GM12865 (cell line): ENCODE data around the gene PPP1R27.

ENCODE experiments used
- DNase-seq: peaks from one replicate; pipeline ENCODE4 v3.0.0; 2010; ENCODE audit warnings: low read depth
- H3K4me3 ChIP-seq: 2 replicates; pipeline ENCODE4 v1.5.1; 2011; ENCODE audit warnings: mild to moderate bottlenecking, low read depth, low read length, control low read depth
- CTCF ChIP-seq: IDR thresholded peaks from 2 replicates; pipeline ENCODE4 v1.5.1; 2011; ENCODE audit warnings: low read length, control low read depth, low read depth, inconsistent platforms; ENCODE audit not compliant: insufficient read depth; ENCODE audit errors: missing control alignments

The PPP1R27 gene

GRCh38 chr17:81870981-81871386 is 36.1 kb upstream of the PPP1R27 start, which contains the start of gene ARHGDIA:
Gene ARHGDIA, minus strand, starts transcription at chr17:81871337. Its CDS starts 1,407 bp downstream, at chr17:81869930.
- DNase-seq = no peak
- TF ChIP-seq CTCF = no peak
- H3K4me3 ChIP-seq = peak within 1 kb of the TSS; percentile 99

GRCh38 chr17:81870131-81870980 is 35.5 kb upstream of the PPP1R27 start:
- TF ChIP-seq CTCF = no peak
- peak; percentile 62 for DNase-seq
- peak overlapping the region; percentile 99 for H3K4me3 ChIP-seq

GRCh38 chr17:81869221-81870130 is 34.6 kb upstream of the PPP1R27 start:
- H3K4me3 ChIP-seq = peak overlapping the region; percentile 99
- DNase-seq = peak; percentile 65
- TF ChIP-seq CTCF = peak; percentile 89

GRCh38 chr17:81868674-81869220 is 33.9 kb upstream of the PPP1R27 start:
- no peak for TF ChIP-seq CTCF
- H3K4me3 ChIP-seq = peak overlapping the region; percentile 99
- DNase-seq = no peak

GRCh38 chr17:81867991-81868673 is 33.3 kb upstream of the PPP1R27 start:
- DNase-seq = no peak
- TF ChIP-seq CTCF = no peak
- H3K4me3 ChIP-seq = no peak overlapping the region
